Neutrophil (primary cell): ENCODE results near the gene PKHD1.

Experiments used
- H3K27ac ChIP-seq: fragments of 200-600 bp; sonication (generic); 2 replicates; pipeline ENCODE4 v1.5.1; 2016; ENCODE audit warnings: mild to moderate bottlenecking, moderate library complexity
- H3K27me3 ChIP-seq: fragments of 200-600 bp; sonication (generic); 2 replicates; pipeline ENCODE4 v1.6.0; 2016; ENCODE audit warnings: mild to moderate bottlenecking
- H3K36me3 ChIP-seq: fragments of 200-600 bp; sonication (generic); 2 replicates; pipeline ENCODE4 v1.5.1; 2017
- H3K4me1 ChIP-seq, 2 experiments: fragments of 200-600 bp in 1 of 2; sonication (generic) in 1 of 2; 1 replicate in 1 of 2; 2 replicates in 1 of 2; pipeline versions ENCODE4 v1.5.1 to v1.6.1; 2013 to 2016; ENCODE audit warnings: low read depth in 1 of 2, low read length in 1 of 2, mild to moderate bottlenecking in 1 of 2, moderate library complexity in 1 of 2; ENCODE audit not compliant: control insufficient read depth in 1 of 2, insufficient read depth in 1 of 2
- H3K4me3 ChIP-seq, 2 experiments: fragments of 200-600 bp in 1 of 2; sonication (generic) in 1 of 2; 1 replicate in 1 of 2; 2 replicates in 1 of 2; pipeline ENCODE4 v1.5.1; 2013 to 2016; ENCODE audit warnings: low read depth in 1 of 2, low read length in 1 of 2, mild to moderate bottlenecking in 1 of 2, moderate library complexity in 1 of 2
- H3K9me3 ChIP-seq: fragments of 200-600 bp; sonication (generic); 2 replicates; pipeline ENCODE4 v1.5.1; 2016
- TF ChIP-seq, protein P1 (sequence below): fragments of 200-600 bp; sonication (generic); IDR thresholded peaks from 2 replicates; pipeline ENCODE4 v1.5.1; 2016; ENCODE audit warnings: antibody characterized with exemption

PKHD1 gene

DNA sequence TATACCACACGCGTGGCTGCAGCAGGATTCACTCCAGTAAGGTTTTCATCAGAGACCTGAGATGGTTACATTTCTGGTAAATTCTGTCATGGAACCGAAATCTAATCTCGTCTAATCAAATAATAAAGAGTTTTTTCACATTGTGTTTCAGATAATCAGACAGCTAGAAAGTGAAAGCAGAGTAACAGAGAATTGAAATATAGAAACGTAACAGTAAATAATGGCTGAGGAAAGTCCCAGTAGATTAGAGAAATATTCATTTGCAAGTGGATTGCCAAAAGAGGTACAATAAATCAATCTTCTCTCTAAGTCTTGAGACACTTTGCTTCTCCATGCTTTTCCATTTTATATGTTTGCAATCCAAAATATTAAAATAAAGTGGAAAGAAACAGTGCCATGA lies 42.4 kb downstream of the PKHD1 start:
- no peak overlapping the region for H3K4me3 ChIP-seq
- H3K9me3 ChIP-seq: no peaks in the 10 kb centered on the region
- H3K36me3 ChIP-seq: no peaks in the 10 kb centered on the region
- H3K27me3 ChIP-seq: no peaks in the 10 kb centered on the region
- no peak overlapping the region for H3K27ac ChIP-seq
- TF ChIP-seq, protein P1, sequence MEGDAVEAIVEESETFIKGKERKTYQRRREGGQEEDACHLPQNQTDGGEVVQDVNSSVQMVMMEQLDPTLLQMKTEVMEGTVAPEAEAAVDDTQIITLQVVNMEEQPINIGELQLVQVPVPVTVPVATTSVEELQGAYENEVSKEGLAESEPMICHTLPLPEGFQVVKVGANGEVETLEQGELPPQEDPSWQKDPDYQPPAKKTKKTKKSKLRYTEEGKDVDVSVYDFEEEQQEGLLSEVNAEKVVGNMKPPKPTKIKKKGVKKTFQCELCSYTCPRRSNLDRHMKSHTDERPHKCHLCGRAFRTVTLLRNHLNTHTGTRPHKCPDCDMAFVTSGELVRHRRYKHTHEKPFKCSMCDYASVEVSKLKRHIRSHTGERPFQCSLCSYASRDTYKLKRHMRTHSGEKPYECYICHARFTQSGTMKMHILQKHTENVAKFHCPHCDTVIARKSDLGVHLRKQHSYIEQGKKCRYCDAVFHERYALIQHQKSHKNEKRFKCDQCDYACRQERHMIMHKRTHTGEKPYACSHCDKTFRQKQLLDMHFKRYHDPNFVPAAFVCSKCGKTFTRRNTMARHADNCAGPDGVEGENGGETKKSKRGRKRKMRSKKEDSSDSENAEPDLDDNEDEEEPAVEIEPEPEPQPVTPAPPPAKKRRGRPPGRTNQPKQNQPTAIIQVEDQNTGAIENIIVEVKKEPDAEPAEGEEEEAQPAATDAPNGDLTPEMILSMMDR: no peak
- no peaks in the 10 kb centered on the region for H3K4me1 ChIP-seq

DNA sequence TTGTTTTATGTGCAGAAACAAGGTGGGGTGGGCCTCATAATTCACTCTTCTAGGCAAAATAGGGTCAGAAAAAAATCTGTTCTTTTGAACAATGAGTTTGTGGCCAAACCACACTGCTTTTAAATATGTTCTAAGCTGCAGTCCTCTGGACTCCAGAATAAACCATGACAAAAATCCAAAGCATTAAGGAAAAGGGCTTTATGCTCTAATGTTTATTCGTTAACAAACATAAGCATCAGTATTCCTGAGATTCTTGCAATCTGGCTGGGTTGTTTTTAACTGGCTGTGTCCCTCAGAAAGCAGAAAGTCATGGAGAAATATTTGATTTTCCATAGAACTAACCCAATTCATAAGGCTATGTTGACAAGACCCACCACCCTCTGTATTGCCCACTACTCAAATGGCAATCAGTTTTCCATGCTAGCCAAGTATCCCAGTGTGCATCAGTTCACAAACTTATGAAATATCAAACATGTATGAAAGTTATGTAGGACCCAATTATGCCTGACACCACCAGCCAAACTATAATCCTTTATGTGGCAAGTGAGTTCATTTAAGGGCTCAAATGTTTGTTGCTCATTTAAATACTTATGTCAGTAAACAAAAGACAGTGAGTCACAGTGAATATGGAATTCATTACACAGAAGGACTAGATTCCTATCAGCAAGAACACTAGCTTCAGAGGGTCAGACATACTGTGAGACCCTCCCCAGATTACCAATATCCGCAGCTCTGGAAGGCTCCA lies 45.1 kb downstream of the PKHD1 start:
- H3K36me3 ChIP-seq: no peaks in the 10 kb centered on the region
- TF ChIP-seq, protein P1: no peak
- no peak overlapping the region for H3K27ac ChIP-seq

DNA sequence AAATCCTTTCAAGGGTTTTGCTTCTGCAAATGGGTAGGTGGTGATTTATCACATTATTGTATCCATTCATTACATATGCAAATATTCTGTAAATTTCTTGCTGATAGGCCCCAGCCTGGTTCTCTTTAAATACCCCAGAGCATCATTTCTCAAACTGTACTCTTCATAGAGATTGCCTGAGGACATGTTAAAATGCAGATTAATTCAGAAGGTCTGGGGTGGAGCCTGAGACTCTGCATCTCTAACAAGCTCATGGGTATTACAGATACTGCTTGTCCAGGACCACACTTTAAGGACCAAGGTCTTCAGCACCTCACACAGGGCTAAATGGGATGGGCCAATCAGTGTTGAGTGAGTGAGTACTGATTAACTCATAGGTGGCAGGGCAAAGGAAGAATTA lies 46.3 kb downstream of the PKHD1 start:
- no peak overlapping the region for H3K4me3 ChIP-seq
- no peaks in the 10 kb centered on the region for H3K36me3 ChIP-seq
- no peaks in the 10 kb centered on the region for H3K27me3 ChIP-seq
- no peak overlapping the region for H3K27ac ChIP-seq
- TF ChIP-seq, protein P1: no peak
- no peaks in the 10 kb centered on the region for H3K4me1 ChIP-seq
- H3K9me3 ChIP-seq: no peaks in the 10 kb centered on the region

More for the DNA sequence above, 45.1 kb downstream of the PKHD1 start:
- H3K9me3 ChIP-seq: no peaks in the 10 kb centered on the region
- no peak overlapping the region for H3K4me3 ChIP-seq
- H3K27me3 ChIP-seq: no peaks in the 10 kb centered on the region
- H3K4me1 ChIP-seq: no peaks in the 10 kb centered on the region

DNA sequence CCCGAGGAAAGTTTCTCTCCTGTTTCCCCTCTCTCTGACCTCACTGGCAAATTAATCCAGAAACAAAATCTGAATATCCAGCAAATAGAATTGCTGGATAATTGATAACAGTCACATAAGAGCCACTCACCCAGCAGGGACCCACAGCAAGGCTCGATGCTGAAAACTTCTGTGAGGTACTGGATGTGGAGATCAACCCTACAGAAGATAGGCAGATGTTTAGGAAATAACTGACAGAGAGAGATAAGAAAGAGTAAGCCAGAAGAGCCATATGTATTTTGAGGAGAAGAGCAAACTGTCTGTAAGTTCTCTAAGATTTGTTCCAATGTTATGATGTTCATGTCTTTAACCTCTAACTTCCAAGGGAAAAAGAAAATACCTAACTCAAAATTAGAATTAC lies 59.7 kb downstream of the PKHD1 start:
- Histone ChIP-seq H3K4me3 (no peak overlapping the region), H3K27me3 (no peaks in the 10 kb centered on the region), H3K36me3 (no peaks in the 10 kb centered on the region), H3K4me1 (no peaks in the 10 kb centered on the region), H3K27ac (no peak overlapping the region), H3K9me3 (no peaks in the 10 kb centered on the region)
- TF ChIP-seq, protein P1: no peak

DNA sequence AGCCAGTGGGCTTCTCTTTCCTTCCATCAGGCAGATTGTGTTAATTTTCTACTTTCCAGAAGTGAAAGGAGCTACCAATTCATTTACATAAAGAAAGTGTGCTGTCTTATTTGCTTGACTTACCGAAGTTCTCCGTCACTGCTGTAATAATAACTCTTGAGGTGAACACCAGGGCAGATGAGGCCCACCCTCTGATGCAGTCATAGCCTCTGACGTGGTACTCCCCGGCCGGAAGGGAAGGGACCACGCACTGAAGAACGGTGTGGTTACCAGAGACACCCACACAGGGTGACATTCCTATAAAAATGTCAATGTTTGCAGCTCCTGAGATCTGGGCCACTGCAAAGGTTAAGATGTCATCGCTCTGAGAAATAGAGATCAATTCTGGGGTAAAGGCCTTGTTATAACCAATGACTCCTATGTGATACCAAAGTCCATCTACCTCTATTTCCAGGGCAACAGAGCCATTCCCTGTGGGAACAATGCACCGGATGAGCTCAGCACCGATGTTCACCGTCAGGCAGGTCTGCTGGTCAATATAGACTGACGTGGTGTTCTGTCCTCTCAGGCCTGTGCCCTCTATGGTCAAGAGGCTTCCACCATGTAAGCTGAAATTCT lies 62.9 kb downstream of the PKHD1 start:
- no peaks in the 10 kb centered on the region for H3K36me3 ChIP-seq
- peaks cover 0 to 14% of the 10 kb centered on the region in 2 experiments for H3K4me1 ChIP-seq
- no peaks in the 10 kb centered on the region for H3K27me3 ChIP-seq
- TF ChIP-seq, protein P1: no peak
- no peak overlapping the region for H3K27ac ChIP-seq
- no peaks in the 10 kb centered on the region for H3K9me3 ChIP-seq
- no peak overlapping the region for H3K4me3 ChIP-seq
